GM18499 (cell line): ENCODE results near the gene RRBP1.

Experiments
- ATAC-seq: cut with Tn5 transposase; IDR thresholded peaks from one replicate; pipeline ENCODE4 v1.9.1; 2021; ENCODE audit warnings: moderate number of reproducible peaks; ENCODE audit not compliant: insufficient read depth, unreplicated experiment

The RRBP1 gene

GRCh38 chr20:17651129-17651759, 30.8 kb downstream of the RRBP1 start:
- no peak for ATAC-seq

GRCh38 chr20:17650301-17651128, 31.5 kb downstream of the RRBP1 start:
- ATAC-seq, result no peak

GRCh38 chr20:17648791-17649730, 33.0 kb downstream of the RRBP1 start:
- no peak for ATAC-seq

GRCh38 chr20:17648315-17648646, 33.8 kb downstream of the RRBP1 start:
- ATAC-seq, result no peak

- ATAC-seq, result no peak
Measured at GRCh38 chr20:17647391-17648314, 34.4 kb downstream of the RRBP1 start.

GRCh38 chr20:17646961-17647301, 35.1 kb downstream of the RRBP1 start:
- ATAC-seq, result no peak

GRCh38 chr20:17646209-17646960, 35.7 kb downstream of the RRBP1 start:
- no peak for ATAC-seq

GRCh38 chr20:17645546-17646208, 36.4 kb downstream of the RRBP1 start:
- no peak for ATAC-seq

- no peak for ATAC-seq
Measured at GRCh38 chr20:17645010-17645409, 37.0 kb downstream of the RRBP1 start.

GRCh38 chr20:17644451-17644850, 37.6 kb downstream of the RRBP1 start:
- ATAC-seq, result no peak

- no peak for ATAC-seq
Measured at GRCh38 chr20:17643531-17644188, 38.4 kb downstream of the RRBP1 start.

- no peak for ATAC-seq
Measured at GRCh38 chr20:17642404-17643269, 39.4 kb downstream of the RRBP1 start.

GRCh38 chr20:17641993-17642392, 40.0 kb downstream of the RRBP1 start:
- no peak for ATAC-seq

GRCh38 chr20:17641520-17641964, 40.5 kb downstream of the RRBP1 start:
- ATAC-seq, result no peak

GRCh38 chr20:17640875-17641378, 41.1 kb downstream of the RRBP1 start:
- ATAC-seq, result no peak

- no peak for ATAC-seq
Measured at GRCh38 chr20:17640146-17640874, 41.7 kb downstream of the RRBP1 start.
